Right lobe of liver (tissue), 6 donors: ENCODE results near the gene ARMC2. TPM values are rescaled to one million over a fixed set of nuclear protein-coding genes. Genes with fewer than 3 reads are reported as not detected.

Experiments
- ATAC-seq, 4 donors: fragments of 200-7000 bp; cut with Tn5 transposase; one replicate each; pipeline ENCODE4 v1.9.1; 2020; ENCODE audit warnings: mild to moderate bottlenecking in 4 of 4, moderate library complexity in 4 of 4
- DNase-seq, 3 donors: peaks; one replicate each; pipeline ENCODE4 v3.0.0-alpha.2; 2020
- H3K27ac ChIP-seq, 3 donors: fragments of 200-600 bp; one replicate each; pipeline ENCODE4 v1.8.0; 2022
- H3K27me3 ChIP-seq, 2 donors: fragments of 200-600 bp; one replicate each; pipeline ENCODE4 v1.8.0; 2022
- H3K36me3 ChIP-seq, 4 donors: fragments of 200-600 bp; sonication (generic) in 1 of 4; one replicate each; pipeline versions ENCODE4 v1.5.1 to v1.8.0; 2017 to 2022; ENCODE audit warnings: control low read depth in 1 of 4
- H3K4me1 ChIP-seq, 4 donors: fragments of 200-600 bp; sonication (generic) in 1 of 4; one replicate each; pipeline versions ENCODE4 v1.5.1 to v1.8.0; 2017 to 2022; ENCODE audit warnings: control low read depth in 1 of 4
- H3K4me3 ChIP-seq, 3 donors: fragments of 200-600 bp; one replicate each; pipeline ENCODE4 v1.8.0; 2022
- H3K9me3 ChIP-seq, 4 donors: fragments of 200-600 bp; sonication (generic) in 1 of 4; one replicate each; pipeline versions ENCODE4 v1.5.1 to v1.8.0; 2017 to 2022; ENCODE audit warnings: control low read depth in 1 of 4
- POLR2A ChIP-seq: fragments of 450-650 bp; IDR thresholded peaks from one replicate; pipeline ENCODE4 v1.6.1; 2017; ENCODE audit warnings: antibody characterized with exemption, mild to moderate bottlenecking
- WGBS: methylation state at CpG from one replicate; pipeline ENCODE4 v1.1.6; 2018; ENCODE audit warnings: low coverage, low lambda C conversion rate; ENCODE audit not compliant: insufficient coverage; ENCODE audit errors: missing lambda C conversion rate; 5-methylcytosine and 5-hydroxymethylcytosine counted together
- intact Hi-C, 2 donors: fragments of 100-400 bp; cut with DNase I; formaldehyde crosslinking; loops; one replicate each; pipeline versions ENCODE4 v1.11.2 to v1.14.1; 2022
- long read RNA-seq: library from polyadenylated mRNA; unstranded; transcript quantifications from one replicate; pipeline ENCODE4 v2.0.0, GENCODE V29; 2019
- total RNA-seq, 6 experiments: library from RNA; depleted of rRNA in 2 of 6; stranded (reverse); fragments of >200 nt in 2 of 6; fragmentation: NEBNext Ultra II Directional in 3 of 6; extraction: Animal tissue kit (Norgen Biotek cat#: 25700) in 3 of 6; gene quantifications; one replicate each; pipeline versions ENCODE4 v1.1.0 to v1.2.4, GENCODE V29; 2016 to 2023
- TF ChIP-seq, protein P1 (sequence below), 4 donors: fragments of 200-600 bp in 3 of 4; fragments of 450-650 bp in 1 of 4; IDR thresholded peaks; one replicate each; pipeline versions ENCODE4 v1.5.1 to v1.8.0; 2016 to 2022; ENCODE audit warnings: antibody characterized with exemption in 4 of 4, mild to moderate bottlenecking in 2 of 4
- donor health status: DM: no; HTN: yes; CAD: no.
- donor health status: DM: no; HTN: no; CAD: no.
- donor health status: DM: no; HTN: no; CAD: no.
- donor health status: DM: no; HTN: yes; CAD: no.
- donor health status: DM: no; HTN: yes; CAD: no.

The ARMC2 gene, protein sequence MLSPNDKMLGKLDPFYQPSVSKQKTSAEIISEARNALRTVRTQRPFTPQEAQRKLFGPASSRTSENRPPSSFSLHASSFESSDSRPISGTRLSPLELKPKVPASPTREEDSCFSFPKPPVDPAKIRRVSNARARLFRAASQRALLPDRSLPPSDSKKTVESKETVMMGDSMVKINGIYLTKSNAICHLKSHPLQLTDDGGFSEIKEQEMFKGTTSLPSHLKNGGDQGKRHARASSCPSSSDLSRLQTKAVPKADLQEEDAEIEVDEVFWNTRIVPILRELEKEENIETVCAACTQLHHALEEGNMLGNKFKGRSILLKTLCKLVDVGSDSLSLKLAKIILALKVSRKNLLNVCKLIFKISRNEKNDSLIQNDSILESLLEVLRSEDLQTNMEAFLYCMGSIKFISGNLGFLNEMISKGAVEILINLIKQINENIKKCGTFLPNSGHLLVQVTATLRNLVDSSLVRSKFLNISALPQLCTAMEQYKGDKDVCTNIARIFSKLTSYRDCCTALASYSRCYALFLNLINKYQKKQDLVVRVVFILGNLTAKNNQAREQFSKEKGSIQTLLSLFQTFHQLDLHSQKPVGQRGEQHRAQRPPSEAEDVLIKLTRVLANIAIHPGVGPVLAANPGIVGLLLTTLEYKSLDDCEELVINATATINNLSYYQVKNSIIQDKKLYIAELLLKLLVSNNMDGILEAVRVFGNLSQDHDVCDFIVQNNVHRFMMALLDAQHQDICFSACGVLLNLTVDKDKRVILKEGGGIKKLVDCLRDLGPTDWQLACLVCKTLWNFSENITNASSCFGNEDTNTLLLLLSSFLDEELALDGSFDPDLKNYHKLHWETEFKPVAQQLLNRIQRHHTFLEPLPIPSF
- total RNA-seq, result 1 to 10 TPM in 3 of 6 experiments, under 1 TPM in 3; 0.86 to 1.9 (median 1.0) TPM
- long read RNA-seq, result 0 reads

DNA sequence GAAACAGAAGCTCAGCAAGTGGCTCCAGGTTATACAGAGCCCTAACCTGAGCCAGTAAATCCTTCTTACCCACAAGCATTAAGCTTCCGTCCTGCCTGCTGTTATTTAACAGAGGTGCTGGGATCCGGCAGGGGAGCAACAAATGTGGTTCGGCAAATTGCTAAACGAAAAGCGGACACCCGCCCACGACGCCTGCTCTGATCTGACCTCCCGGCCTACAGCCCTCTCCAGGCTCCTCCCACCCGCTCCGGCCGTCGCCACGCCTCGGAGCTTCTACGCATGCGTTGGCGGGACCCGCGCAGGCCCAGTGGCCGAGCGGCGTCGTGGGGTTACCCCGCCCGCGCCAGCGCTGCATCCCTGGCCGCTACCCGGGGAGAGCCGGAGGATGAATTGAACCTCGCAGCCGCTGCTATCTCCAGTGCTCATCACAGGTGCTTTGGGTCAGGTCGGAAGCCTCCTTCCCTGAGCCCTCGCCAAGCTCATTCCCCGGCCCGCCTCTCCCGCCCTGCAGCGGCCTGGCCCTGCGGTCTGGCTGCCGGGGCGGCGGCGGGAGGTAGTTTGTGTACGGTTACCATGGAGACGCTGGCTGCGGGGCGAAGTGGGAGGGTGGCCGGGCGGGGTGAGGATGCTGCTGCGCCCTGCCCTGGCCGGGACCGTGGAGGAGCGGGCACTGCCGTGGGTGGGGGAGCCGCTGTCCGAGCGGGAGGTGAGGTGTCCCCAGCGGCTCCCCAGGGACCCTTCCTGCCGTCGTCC is at the start of gene ARMC2:
TSS of gene ARMC2 (plus strand) at position 307 of the 753 bp plus-strand sequence. CDS start 5,846 bp downstream, outside the sequence.
- TF ChIP-seq POLR2A, result peak; percentile 57
- TF ChIP-seq, protein P1, sequence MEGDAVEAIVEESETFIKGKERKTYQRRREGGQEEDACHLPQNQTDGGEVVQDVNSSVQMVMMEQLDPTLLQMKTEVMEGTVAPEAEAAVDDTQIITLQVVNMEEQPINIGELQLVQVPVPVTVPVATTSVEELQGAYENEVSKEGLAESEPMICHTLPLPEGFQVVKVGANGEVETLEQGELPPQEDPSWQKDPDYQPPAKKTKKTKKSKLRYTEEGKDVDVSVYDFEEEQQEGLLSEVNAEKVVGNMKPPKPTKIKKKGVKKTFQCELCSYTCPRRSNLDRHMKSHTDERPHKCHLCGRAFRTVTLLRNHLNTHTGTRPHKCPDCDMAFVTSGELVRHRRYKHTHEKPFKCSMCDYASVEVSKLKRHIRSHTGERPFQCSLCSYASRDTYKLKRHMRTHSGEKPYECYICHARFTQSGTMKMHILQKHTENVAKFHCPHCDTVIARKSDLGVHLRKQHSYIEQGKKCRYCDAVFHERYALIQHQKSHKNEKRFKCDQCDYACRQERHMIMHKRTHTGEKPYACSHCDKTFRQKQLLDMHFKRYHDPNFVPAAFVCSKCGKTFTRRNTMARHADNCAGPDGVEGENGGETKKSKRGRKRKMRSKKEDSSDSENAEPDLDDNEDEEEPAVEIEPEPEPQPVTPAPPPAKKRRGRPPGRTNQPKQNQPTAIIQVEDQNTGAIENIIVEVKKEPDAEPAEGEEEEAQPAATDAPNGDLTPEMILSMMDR (IDR thresholded peaks at IDR 0.05), result no peak
- intact Hi-C loops, result no loop called here

DNA sequence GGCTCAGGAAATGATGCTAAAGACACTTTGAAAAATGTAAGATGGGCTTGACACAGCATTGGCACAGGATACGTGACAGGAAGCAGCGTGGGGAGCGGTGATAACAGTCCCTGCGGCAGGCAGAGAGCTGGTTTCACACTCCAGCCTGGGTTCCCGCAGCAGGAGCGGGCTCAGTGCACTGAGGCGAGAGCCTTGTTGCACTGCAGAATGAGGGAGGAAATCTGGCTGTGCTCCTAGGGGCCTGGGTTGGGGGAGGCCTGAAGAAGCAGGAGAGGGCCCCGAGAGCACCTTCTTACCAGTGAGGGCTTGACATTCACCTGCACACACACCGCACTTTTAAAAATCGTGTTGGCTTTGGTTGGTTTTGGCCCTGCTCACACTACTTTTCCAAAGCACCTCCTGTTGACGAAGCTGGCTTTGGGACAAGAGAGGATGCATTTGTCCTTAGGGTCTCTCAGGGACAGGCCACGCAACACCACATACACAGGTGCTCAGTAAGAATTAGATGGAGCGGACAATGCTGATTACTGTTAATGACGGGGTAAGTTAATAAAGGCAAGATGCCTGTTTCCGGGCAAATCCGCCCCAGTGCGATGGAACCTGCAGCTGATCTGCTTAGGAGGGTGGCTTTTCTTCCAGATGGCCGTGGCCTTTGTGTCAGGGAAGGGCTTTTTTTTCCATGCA is 49.4 kb upstream of the ARMC2 start:
- TF ChIP-seq POLR2A, result no peak
- TF ChIP-seq, protein P1 (IDR thresholded peaks at IDR 0.05), result no peak
- ATAC-seq (peak; percentile 61 to 82 (median 62)), DNase-seq (peak; percentile 51 to 72 (median 63))
- H3K9me3 ChIP-seq, result no peaks in the 10 kb centered on the region
- no peaks in the 10 kb centered on the region for H3K27me3 ChIP-seq
- WGBS, result 73% methylated on average over 7 of the region's 18 CpGs
- H3K36me3 ChIP-seq, result no peaks in the 10 kb centered on the region
- no peak overlapping the region for H3K4me3 ChIP-seq
- H3K27ac ChIP-seq, result no peak overlapping the region
- intact Hi-C loops, result no loop called here
- peaks cover 0 to 44% (median 22%) of the 10 kb centered on the region in 4 donors for H3K4me1 ChIP-seq

More for the DNA sequence above, at the start of gene ARMC2:
- WGBS, result 0% methylated on average over 6 of the region's 61 CpGs
- H3K27ac ChIP-seq, result peak within 1 kb of the TSS; percentile 16 to 64 (median 55)
- H3K27me3 ChIP-seq, result no peaks in the 10 kb centered on the region
- peaks cover 0 to 14% (median 4%) of the 10 kb centered on the region in 4 donors for H3K4me1 ChIP-seq
- DNase-seq (peak; percentile 95 to 97 (median 96)), ATAC-seq (peak; percentile 94 to 98 (median 96))
- H3K4me3 ChIP-seq, result peak within 1 kb of the TSS; percentile 77 to 81 (median 78)
- H3K36me3 ChIP-seq, result no peaks in the 10 kb centered on the region
- H3K9me3 ChIP-seq, result no peaks in the 10 kb centered on the region

DNA sequence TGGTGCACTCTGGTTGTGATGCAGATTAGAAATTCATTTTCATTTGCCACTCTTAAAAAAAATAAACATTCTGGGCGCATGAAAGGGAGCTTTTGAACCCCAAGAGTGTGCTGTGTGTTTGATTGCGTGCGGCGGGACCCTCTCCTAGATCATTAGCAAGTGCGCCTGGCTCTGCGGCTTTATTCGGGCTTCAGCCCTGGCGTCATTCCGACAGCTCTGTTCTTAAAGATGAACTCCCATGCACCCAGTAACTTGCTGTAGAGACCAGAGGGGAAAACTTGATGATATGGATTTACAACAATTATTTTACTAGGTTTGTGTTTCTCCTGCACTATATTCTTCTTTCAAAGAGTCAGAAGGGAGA is 48.9 kb upstream of the ARMC2 start:
- no peak overlapping the region for H3K27ac ChIP-seq
- TF ChIP-seq POLR2A, result no peak
- TF ChIP-seq, protein P1 (IDR thresholded peaks at IDR 0.05), result no peak
- no peak overlapping the region for H3K4me3 ChIP-seq
- DNase-seq (no peak), ATAC-seq (no peak)
- intact Hi-C loops, result no loop called here
- H3K36me3 ChIP-seq, result no peaks in the 10 kb centered on the region
- H3K9me3 ChIP-seq, result no peaks in the 10 kb centered on the region
- no peaks in the 10 kb centered on the region for H3K27me3 ChIP-seq
- peaks cover 0 to 39% (median 20%) of the 10 kb centered on the region in 4 donors for H3K4me1 ChIP-seq
- 88% methylated on average over 7 of the region's 9 CpGs for WGBS

DNA sequence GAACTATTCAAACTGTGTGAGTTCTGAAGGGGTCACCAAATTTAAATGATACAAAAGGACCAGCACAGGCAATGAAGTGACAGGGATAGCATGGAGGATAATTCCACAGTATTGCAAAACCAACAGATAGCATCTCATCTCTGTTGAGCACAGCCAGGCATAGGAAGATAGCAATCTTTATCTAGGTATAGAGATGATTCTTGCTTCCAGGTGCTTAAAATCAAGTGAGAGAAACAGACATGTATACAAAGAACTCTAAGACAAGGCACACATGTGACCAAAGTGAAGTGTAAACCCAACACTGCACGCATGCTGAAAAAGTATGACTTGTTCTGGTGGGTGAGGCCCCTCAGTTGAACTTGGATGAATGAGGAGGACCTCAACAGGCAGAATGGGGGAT is 48.4 kb upstream of the ARMC2 start:
- no peaks in the 10 kb centered on the region for H3K36me3 ChIP-seq
- no peaks in the 10 kb centered on the region for H3K27me3 ChIP-seq
- DNase-seq (no peak), ATAC-seq (no peak)
- no peaks in the 10 kb centered on the region for H3K9me3 ChIP-seq
- WGBS, result 100% methylated on average over 1 of the region's 1 CpG
- peaks cover 0 to 35% (median 17%) of the 10 kb centered on the region in 4 donors for H3K4me1 ChIP-seq
- no peak overlapping the region for H3K27ac ChIP-seq
- TF ChIP-seq, protein P1 (IDR thresholded peaks at IDR 0.05), result no peak
- TF ChIP-seq POLR2A, result no peak
- intact Hi-C loops, result no loop called here
- no peak overlapping the region for H3K4me3 ChIP-seq
